ENCODE measurements around the gene PAFAH1B2. TPM values are rescaled to one million over a fixed set of nuclear protein-coding genes. Genes with fewer than 3 reads are reported as not detected.
A peak's percentile ranks its signal among the peaks of the same experiment; 100 is the strongest.
"Not testable (repeated sequence)": the region's sequence is repeated elsewhere in the genome, so short reads cannot be mapped to it uniquely, and the experiment has no call there.

The PAFAH1B2 gene
- polyA plus RNA-seq, 1 experiment, result 48.8 TPM

DNA sequence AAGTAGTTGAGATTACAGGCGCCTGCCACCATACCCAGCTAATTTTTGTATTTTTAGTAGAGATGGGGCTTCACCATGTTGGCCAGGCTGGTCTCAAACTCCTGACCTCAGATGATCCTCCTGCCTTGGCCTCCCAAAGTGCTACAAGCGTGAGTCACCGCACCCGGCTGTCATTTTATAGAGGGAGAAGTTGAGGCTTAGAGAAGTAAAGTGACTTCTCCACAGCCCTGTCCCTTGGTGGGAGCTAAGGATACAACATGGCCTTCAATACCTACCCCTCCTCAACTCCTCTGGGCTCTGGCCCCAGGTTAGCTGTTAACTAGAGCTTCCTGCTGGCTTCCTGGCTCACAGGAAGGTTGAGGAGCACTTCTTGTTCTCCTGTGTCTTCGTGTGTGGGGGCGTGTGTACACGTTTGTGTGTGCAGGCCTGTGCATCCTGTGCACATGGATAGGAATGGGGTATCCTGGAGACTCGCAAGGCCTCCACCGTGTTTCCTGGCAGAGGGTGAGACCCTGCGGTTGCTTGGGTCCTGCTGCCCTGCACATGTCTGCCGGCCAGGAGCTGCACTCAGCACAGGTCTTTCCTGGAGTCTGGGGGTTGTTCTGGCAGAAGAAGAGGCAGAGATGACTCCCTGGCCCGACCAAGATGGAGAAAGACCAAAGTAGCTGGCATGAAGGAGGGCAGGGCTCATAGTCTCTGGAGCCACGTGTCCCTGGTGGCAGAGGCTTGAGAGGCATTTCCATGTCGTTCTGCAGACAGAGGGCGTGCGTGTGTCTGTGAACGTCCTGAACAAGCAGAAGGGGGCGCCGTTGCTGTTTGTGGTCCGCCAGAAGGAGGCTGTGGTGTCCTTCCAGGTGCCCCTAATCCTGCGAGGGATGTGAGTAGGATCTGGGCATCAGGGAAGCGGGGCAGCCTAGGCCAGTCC is 36.8 kb downstream of the PAFAH1B2 start:
- no peaks in the 10 kb centered on the region; the same call in 1 of the 2 replicates for H3K9me3 ChIP-seq (ENCODE audit: control insufficient read depth, insufficient read depth, low read length)
- no peaks in the 10 kb centered on the region for H3K27me3 ChIP-seq (ENCODE audit: control insufficient read depth, insufficient read depth, low read length)
- no peak overlapping the region for H3K27ac ChIP-seq (ENCODE audit: low read depth, low read length)
- H3K4me3 ChIP-seq (ENCODE audit: low read depth, low read length), result no peak overlapping the region
- POLR2A ChIA-PET, result interaction anchor here (0.6 to 1.3 kb wide), 5 partner anchors 11 to 41 kb away, joined by 4 to 10 read pairs (median 6); no protein-coding TSS in a partner anchor
- CTCF ChIA-PET, result interaction anchor here (0.6 to 6.5 kb wide), 18 partner anchors 9 to 438 kb away, joined by 3 to 70 read pairs (median 4); partner anchors contain the start of genes APOA5 and CEP164
- TF ChIP-seq, protein P1, sequence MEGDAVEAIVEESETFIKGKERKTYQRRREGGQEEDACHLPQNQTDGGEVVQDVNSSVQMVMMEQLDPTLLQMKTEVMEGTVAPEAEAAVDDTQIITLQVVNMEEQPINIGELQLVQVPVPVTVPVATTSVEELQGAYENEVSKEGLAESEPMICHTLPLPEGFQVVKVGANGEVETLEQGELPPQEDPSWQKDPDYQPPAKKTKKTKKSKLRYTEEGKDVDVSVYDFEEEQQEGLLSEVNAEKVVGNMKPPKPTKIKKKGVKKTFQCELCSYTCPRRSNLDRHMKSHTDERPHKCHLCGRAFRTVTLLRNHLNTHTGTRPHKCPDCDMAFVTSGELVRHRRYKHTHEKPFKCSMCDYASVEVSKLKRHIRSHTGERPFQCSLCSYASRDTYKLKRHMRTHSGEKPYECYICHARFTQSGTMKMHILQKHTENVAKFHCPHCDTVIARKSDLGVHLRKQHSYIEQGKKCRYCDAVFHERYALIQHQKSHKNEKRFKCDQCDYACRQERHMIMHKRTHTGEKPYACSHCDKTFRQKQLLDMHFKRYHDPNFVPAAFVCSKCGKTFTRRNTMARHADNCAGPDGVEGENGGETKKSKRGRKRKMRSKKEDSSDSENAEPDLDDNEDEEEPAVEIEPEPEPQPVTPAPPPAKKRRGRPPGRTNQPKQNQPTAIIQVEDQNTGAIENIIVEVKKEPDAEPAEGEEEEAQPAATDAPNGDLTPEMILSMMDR (IDR thresholded peaks at IDR 0.05; ENCODE audit: low read depth, low read length), result peak; percentile 64
- DNase-seq (ENCODE audit: low read depth, low spot score), result no peak

DNA sequence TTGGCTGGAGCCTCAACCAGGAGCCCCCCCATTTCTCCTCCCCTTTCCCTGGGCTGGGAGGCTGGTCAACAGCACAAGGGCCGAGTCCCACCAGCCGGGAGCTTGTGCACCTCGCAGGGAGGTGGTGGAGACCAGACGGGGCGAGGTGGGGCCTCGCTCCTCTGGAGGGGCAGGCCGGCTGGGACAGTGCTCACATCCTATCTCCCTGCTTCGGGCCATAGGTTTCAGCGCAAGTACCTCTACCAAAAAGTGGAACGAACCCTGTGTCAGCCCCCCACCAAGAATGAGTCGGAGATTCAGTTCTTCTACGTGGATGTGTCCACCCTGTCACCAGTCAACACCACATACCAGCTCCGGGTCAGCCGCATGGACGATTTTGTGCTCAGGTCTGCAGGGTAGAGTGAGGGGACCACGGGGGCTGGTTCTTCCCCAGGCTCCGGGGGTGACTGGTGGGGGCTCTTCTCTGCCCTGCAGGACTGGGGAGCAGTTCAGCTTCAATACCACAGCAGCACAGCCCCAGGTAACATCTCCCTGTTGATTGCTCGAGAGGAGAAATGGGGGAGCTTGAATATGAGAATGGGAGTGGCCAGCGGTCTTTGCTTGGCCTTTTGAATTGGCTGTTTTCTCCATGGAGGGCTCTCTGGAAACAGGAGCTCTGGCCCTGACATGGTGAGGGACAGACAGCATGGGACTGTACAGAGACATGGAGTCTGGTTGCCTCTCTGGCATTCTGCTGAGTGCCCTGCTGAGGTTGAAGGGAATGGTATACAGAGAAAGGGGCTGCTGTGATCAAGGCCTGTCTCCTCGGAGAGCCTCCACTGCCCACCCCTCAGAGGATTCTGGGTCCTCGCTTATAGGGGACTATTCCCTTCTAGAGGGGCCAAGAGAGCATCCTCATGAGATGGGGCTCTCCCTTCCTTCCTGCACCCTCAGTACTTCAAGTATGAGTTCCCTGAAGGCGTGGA is 37.8 kb downstream of the PAFAH1B2 start:
- ChIA-PET POLR2A (interaction anchor here (0.6 to 1.3 kb wide), 4 partner anchors 12 to 40 kb away, joined by 3 to 6 read pairs (median 4); no protein-coding TSS in a partner anchor), CTCF (interaction anchor here (0.6 to 6.5 kb wide), 11 partner anchors 9 to 145 kb away, joined by 3 to 70 read pairs (median 6); partner anchors contain the start of gene CEP164)
- H3K27me3 ChIP-seq (ENCODE audit: control insufficient read depth, insufficient read depth, low read length), result no peaks in the 10 kb centered on the region
- H3K27ac ChIP-seq (ENCODE audit: low read depth, low read length), result no peak overlapping the region
- H3K9me3 ChIP-seq (ENCODE audit: control insufficient read depth, insufficient read depth, low read length), result no peaks in the 10 kb centered on the region; the same call in 1 of the 2 replicates
- no peak for DNase-seq (ENCODE audit: low read depth, low spot score)
- TF ChIP-seq, protein P1 (IDR thresholded peaks at IDR 0.05; ENCODE audit: low read depth, low read length), result no peak
- H3K4me3 ChIP-seq (ENCODE audit: low read depth, low read length), result no peak overlapping the region

DNA sequence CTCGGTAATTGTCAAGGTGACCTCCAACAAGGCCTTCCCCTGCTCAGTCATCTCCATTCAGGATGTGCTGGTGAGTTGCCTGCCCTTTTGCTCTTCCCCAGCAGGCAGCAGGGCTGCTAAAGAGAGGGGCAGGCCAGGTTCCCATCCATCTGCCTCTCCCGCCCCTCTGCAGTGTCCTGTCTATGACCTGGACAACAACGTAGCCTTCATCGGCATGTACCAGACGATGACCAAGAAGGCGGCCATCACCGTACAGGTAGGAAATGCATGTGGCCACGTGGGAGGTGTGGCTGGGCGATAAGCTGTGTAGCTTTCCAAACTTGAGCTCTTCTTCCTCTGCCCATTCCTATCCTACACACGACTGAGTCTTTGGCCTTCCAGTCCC is 38.5 kb downstream of the PAFAH1B2 start:
- H3K9me3 ChIP-seq (ENCODE audit: control insufficient read depth, insufficient read depth, low read length), result no peaks in the 10 kb centered on the region; the same call in 1 of the 2 replicates
- H3K4me3 ChIP-seq (ENCODE audit: low read depth, low read length), result no peak overlapping the region
- H3K27me3 ChIP-seq (ENCODE audit: control insufficient read depth, insufficient read depth, low read length), result no peaks in the 10 kb centered on the region
- H3K27ac ChIP-seq (ENCODE audit: low read depth, low read length), result no peak overlapping the region
- TF ChIP-seq, protein P1 (IDR thresholded peaks at IDR 0.05; ENCODE audit: low read depth, low read length), result no peak
- POLR2A ChIA-PET, result interaction anchor here (0.6 to 1.3 kb wide), 3 partner anchors 12 to 20 kb away, joined by 3 to 6 read pairs (median 4); no protein-coding TSS in a partner anchor
- CTCF ChIA-PET, result interaction anchor here (1.2 to 6.5 kb wide), 4 partner anchors 9 to 73 kb away, joined by 3 to 70 read pairs (median 12); no protein-coding TSS in a partner anchor
- no peak for DNase-seq (ENCODE audit: low read depth, low spot score)

DNA sequence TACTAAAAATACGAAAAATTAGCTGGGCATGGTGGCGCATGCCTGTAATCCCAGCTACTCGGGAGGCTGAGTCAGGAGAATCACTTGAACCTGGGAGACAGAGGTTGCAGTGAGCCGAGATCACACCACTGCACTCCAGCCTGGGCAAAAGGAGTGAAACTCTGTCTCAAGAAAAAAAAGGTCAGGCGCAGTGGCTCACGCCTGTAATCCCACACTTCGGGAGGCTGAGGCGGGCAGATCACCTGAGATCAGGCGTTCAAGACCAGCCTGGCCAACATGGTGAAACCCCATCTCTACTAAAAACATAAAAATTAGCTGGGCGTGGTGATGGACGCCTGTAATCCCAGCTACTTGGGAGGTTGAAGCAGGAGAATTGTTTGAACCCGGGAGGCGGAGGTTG is 39.1 kb downstream of the PAFAH1B2 start:
- not testable (repeated sequence) for H3K4me3 ChIP-seq (ENCODE audit: low read depth, low read length); H3K27me3 ChIP-seq (ENCODE audit: control insufficient read depth, insufficient read depth, low read length); H3K9me3 ChIP-seq (ENCODE audit: control insufficient read depth, insufficient read depth, low read length); H3K27ac ChIP-seq (ENCODE audit: low read depth, low read length); DNase-seq (ENCODE audit: low read depth, low spot score)
- CTCF ChIA-PET, result interaction anchor here (6.5 kb wide), 1 partner anchor 42 kb away, joined by 70 read pairs; no protein-coding TSS in a partner anchor
- POLR2A ChIA-PET, result interaction anchor here (0.7 kb wide), 1 partner anchor 15 kb away, joined by 3 read pairs; no protein-coding TSS in a partner anchor

Measured in AG04450 (cell line).